Activated T-cell treated with anti-CD3 and anti-CD28 coated beads, Interleukin-2, amount 50 U/mL, for 48 hours (primary cell): ENCODE results near the gene SOX12.

ENCODE experiments used
- DNase-seq, 2 experiments: peaks; one replicate each; pipeline ENCODE4 v3.0.0-alpha.2; 2020

Gene SOX12

DNA sequence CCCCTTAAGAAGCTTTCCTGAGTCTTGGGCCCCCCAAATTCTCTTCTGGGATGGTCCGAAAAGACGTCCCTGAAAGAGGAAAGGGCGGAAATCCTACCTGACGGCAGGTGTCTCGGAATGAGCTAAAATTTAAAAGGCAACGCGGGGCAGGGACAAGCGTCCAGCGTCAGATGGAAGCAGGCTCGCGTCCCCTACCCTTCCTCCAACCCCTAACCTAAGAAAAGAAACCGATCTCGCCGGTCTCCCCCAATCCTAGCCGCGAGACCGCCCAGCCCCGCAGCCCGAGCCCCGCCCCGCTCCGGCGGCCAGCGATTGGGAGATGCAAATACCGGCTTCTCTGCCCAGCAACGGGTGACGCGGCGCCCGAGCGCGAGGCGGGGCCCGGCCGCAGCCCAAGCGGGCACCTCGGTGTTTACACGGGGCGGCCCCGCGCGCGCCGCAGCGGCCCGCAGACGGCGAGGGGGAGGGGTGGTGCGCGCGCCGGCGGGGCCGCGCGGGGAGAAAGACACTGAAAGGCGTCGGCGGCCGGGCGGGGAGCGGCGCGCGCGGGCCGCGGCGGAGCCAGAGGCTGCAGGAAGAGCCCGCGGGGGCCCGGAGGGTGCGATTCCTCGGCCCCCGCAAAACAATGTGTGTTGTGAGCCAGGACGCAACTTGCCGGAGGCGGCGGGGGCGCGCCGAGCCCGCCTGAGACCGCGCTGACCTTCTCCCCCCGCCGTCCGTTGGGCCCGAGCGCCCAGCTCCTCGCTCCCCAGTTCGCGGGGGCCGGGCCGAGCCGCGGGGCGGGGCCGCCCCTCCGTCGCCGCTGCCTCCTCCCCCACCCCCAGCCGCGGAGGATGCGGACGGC, at the start of gene SOX12:
Gene SOX12, plus strand, starts transcription at position 508 of the 844 bp plus-strand sequence. CDS start 373 bp downstream, outside the sequence.
- DNase-seq = peak; percentile 98

DNA sequence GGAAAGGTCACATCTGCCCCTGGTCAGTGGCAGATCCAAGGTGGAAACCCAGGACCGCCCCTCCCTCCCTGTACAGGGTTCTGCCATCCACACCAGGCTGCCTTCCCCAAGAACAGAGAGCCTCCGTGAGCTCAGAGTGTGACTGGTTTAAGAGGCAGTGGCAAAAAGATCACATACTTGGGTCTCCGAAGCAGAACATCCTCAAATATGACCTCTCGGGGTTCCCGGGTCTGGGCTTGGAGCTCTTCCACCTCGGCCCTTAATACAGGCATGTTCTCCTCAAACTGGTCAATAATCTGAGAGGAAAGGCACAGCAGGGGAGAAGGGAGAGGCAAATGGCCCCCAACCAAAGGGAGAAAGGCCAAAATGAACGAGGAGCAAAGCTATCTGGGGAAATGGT, 49.6 kb upstream of the SOX12 start:
- no peak for DNase-seq

GRCh38 chr20:276620-277495, 48.5 kb upstream of the SOX12 start:
- DNase-seq = peak in 1 of 2 experiments; percentile 12

DNA sequence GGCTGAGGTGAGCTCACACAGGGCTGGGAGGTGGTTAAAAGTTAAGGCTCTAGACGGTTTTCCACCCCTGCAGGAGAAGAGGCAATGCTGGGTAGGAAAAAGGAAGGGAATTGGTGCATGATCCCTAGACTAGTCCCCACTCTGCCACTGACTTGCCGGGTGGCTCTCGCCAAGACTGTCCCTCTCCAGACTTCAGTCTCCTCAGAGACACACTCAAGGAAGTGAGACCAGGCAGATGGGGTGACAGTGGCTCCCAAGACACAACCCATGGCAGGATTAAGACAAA, 47.9 kb upstream of the SOX12 start:
- DNase-seq = no peak

GRCh38 chr20:278181-278580, 47.2 kb upstream of the SOX12 start:
- peak in 1 of 2 experiments; percentile 16 for DNase-seq

DNA sequence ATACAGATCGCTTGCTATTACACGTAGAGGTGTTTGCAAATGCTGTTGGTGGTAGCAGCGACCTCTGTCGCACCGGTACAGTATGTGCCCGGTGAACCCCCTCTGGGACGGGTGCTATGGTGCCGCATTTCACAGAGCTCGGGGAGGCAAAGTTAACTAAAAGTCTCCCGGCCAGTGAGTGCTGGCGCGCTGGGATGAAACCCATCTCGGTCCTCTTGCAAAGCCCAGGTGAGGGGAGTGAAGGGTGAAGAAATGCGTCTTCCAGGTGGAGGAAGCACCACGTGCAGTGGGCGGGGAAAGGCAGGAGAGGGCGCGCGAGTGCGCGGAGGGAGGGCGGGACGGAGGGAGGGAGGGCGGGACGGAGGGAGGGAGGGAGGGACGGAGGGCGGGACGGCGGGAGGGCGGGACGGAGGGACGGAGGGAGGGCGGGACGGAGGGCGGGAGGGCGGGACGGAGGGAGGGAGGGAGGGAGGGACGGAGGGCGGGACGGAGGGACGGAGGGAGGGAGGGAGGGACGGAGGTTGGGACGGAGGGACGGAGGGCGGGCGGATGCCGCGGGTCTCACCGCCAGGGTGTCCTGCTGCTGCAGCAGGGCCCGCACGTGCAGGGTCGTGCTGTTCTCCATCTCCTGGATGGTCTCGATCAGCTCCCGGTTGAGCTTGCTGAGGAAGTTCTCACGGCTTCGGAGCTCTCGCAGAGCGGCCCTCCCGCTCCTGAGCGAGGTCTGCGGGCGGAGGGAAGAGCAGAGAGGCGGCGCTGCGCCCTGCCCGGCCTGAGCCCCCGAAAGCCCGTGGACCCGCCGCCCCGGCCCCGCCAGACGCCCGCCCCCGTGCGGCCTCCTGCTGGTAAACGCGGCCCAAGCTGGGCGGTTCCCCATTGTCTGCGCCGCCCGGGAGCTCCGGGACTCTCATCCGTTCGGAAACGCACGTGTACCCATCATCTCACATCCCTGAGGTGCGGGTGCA, 46.5 kb upstream of the SOX12 start:
- DNase-seq = peak in 1 of 2 experiments; percentile 11

DNA sequence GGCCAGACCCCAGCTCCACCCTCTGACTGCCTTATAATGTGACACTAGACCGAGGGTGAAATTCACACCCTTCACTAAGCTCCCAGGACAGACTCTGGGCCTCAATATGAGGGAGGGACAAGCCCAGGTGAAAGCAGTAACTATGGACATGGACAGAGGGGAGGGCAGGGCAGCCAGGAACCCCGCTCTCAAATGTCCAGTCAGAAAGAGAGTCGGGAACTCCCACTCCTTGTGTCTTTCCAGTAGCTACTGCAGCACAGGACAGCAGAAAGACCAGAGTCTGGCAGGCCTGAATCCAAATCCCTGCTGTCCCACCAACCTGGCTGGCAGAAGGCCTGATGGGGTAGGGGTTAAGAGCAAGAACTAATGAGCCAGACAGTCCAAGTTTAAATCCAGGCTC, 41.2 kb upstream of the SOX12 start:
- no peak for DNase-seq

- DNase-seq = no peak
Measured at GRCh38 chr20:286508-286907, 38.8 kb upstream of the SOX12 start.

GRCh38 chr20:288956-289692, 36.2 kb upstream of the SOX12 start:
- DNase-seq = no peak

DNA sequence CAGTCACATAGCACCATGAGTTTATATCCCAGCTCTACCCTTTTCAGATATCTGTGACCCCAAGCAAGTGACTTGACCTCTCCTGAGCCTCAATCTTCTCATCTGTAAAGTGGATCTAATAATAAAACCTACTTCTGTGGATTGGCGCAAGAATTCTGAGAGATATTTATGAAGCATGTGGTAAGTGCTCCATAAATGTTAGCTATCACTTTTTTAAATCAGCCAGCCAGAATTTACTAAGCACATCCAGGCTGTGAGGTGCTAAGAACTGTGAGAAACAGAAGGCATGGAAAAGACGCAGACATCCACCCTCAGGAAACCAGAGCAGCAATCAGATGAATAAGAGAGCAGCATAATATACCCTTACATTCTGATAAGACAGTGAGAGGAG, 35.7 kb upstream of the SOX12 start:
- DNase-seq = no peak

GRCh38 chr20:290084-290831, 35.1 kb upstream of the SOX12 start, which contains the start of gene C20orf96:
TSS of gene C20orf96 (minus strand) at chr20:290750. CDS start at chr20:290610, 140 bp downstream.
- peak; percentile 91 to 92 for DNase-seq

DNA sequence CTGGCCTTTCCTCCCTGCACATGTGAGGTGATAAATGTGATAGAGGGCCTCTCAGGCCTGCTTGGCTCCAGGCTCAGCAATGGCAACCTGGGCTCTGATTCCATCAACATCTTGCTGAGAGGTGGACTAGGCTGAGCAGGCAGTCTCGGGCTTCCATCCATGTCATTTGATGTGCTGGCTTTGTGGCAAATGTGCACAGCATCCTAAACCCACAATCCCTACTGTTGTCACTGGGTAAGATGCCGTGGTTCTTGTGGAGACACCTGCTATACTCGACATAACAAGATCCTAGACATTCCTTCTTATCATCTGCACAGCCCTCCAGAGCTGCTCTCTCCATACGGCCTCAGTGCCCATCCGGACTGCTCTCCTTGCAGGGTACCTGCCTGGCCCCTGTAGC, 30.8 kb upstream of the SOX12 start:
- DNase-seq = no peak

DNA sequence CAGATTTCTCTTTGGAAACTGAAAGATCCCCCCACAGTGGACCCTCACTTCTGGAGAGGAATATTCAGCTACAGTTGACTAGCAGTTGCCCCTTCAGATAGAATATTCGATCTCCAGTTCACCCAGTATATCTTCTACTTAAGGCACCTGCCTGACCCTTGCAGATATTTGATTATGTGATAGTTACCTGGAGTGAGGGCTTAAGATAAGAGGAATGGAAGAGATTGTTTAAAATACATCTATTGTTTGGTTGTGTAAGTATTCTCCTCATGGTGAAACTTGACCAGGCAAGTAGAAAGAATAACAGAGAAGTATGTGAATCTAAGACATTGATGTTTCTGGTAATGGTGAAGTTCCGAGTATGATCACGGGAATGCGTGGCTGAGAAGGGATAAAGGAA, 29.5 kb upstream of the SOX12 start:
- no peak for DNase-seq

- DNase-seq = peak; percentile 87 to 88
Measured at GRCh38 chr20:297098-297924, 28.0 kb upstream of the SOX12 start, which contains the start of gene ZCCHC3. TSS of gene ZCCHC3 (plus strand) at chr20:297570. CDS start at chr20:297587, 17 bp downstream.

DNA sequence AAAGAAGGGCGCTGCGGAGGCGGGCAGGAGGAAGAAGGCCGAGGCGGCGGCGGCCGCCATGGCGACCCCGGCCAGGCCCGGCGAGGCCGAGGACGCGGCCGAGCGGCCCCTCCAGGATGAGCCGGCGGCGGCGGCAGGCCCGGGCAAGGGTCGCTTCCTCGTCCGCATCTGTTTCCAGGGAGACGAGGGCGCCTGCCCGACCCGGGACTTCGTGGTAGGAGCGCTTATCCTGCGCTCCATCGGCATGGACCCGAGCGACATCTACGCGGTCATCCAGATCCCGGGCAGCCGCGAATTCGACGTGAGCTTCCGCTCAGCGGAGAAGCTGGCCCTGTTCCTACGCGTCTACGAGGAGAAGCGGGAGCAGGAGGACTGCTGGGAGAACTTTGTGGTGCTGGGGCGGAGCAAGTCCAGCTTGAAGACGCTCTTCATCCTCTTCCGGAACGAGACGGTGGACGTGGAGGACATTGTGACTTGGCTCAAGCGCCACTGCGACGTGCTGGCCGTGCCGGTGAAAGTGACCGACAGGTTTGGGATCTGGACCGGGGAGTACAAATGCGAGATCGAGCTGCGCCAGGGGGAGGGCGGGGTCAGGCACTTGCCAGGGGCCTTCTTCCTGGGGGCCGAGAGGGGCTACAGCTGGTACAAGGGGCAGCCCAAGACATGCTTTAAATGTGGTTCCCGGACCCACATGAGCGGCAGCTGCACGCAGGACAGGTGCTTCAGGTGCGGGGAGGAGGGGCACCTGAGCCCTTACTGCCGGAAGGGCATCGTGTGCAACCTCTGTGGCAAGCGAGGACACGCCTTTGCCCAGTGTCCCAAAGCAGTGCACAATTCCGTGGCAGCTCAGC, 27.2 kb upstream of the SOX12 start:
- peak; percentile 64 to 72 for DNase-seq

GRCh38 chr20:298776-299391, 26.5 kb upstream of the SOX12 start:
- no peak for DNase-seq

- DNase-seq = no peak
Measured at GRCh38 chr20:300345-300990, 24.9 kb upstream of the SOX12 start.
